H9 (cell line): ENCODE measurements around the gene LYST. TPM values are rescaled to one million over a fixed set of nuclear protein-coding genes. Genes with fewer than 3 reads are reported as not detected.

Experiments used
- DNase-seq: peaks from one replicate; pipeline ENCODE4 v3.0.0-alpha.2; 2017
- H2AFZ ChIP-seq: one replicate; pipeline ENCODE4 v1.6.1; 2013; ENCODE audit warnings: mild to moderate bottlenecking, low read length, control low read depth, moderate library complexity
- H2AK5ac ChIP-seq: 2 replicates; pipeline ENCODE4 v1.6.1; 2013; ENCODE audit warnings: low read length, control low read depth, mixed read lengths; ENCODE audit not compliant: insufficient read length
- H2BK120ac ChIP-seq: one replicate; pipeline ENCODE4 v1.6.1; 2013; ENCODE audit warnings: low read depth, mild to moderate bottlenecking, low read length, control low read depth, inconsistent platforms; ENCODE audit not compliant: poor library complexity, severe bottlenecking
- H2BK12ac ChIP-seq: 2 replicates; pipeline ENCODE4 v1.6.1; 2013; ENCODE audit warnings: low read length, control low read depth, mixed read lengths, low read depth; ENCODE audit not compliant: insufficient read length
- H2BK15ac ChIP-seq: 2 replicates; pipeline ENCODE4 v1.6.1; 2013; ENCODE audit warnings: low read depth, low read length, control low read depth
- H2BK20ac ChIP-seq: one replicate; pipeline ENCODE4 v1.6.1; 2013; ENCODE audit warnings: low read depth, mild to moderate bottlenecking, low read length, control low read depth, inconsistent platforms; ENCODE audit not compliant: poor library complexity, severe bottlenecking
- H2BK5ac ChIP-seq: 2 replicates; pipeline ENCODE4 v1.6.1; 2013; ENCODE audit warnings: low read length, control low read depth, mixed read lengths; ENCODE audit not compliant: insufficient read length
- H3K14ac ChIP-seq: 2 replicates; pipeline ENCODE4 v1.6.1; 2013; ENCODE audit warnings: low read length, control low read depth; ENCODE audit not compliant: insufficient read depth
- H3K18ac ChIP-seq: 2 replicates; pipeline ENCODE4 v1.6.1; 2013; ENCODE audit warnings: low read depth, mild to moderate bottlenecking, mixed read lengths, low read length, control low read depth; ENCODE audit not compliant: insufficient read length
- H3K23ac ChIP-seq: 2 replicates; pipeline ENCODE4 v1.6.1; 2013; ENCODE audit warnings: low read length, control low read depth, mixed read lengths, low read depth; ENCODE audit not compliant: insufficient read length
- H3K23me2 ChIP-seq: 2 replicates; pipeline ENCODE4 v1.6.1; 2013; ENCODE audit warnings: low read depth, mild to moderate bottlenecking, mixed read lengths, low read length, control low read depth; ENCODE audit not compliant: insufficient read length, poor library complexity, severe bottlenecking
- H3K27ac ChIP-seq: 2 replicates; pipeline ENCODE4 v1.5.1; 2013; ENCODE audit warnings: low read length, control low read depth, mixed read lengths, low read depth; ENCODE audit not compliant: insufficient read length
- H3K27me3 ChIP-seq: 2 replicates; pipeline ENCODE4 v1.6.1; 2013; ENCODE audit warnings: low read length, control low read depth, inconsistent platforms; ENCODE audit not compliant: insufficient read depth
- H3K4ac ChIP-seq: 2 replicates; pipeline ENCODE4 v1.6.1; 2013; ENCODE audit warnings: low read depth, mild to moderate bottlenecking, control low read depth, inconsistent platforms, low read length, moderate library complexity
- H3K4me1 ChIP-seq: 2 replicates; pipeline ENCODE4 v1.6.1; 2013; ENCODE audit warnings: low read length, control low read depth, inconsistent platforms; ENCODE audit not compliant: insufficient read depth
- H3K4me2 ChIP-seq: 2 replicates; pipeline ENCODE4 v1.6.1; 2013; ENCODE audit warnings: low read length, control low read depth, mixed read lengths; ENCODE audit not compliant: insufficient read length, insufficient read depth
- H3K56ac ChIP-seq: 2 replicates; pipeline ENCODE4 v1.6.1; 2013; ENCODE audit warnings: low read depth, mild to moderate bottlenecking, mixed read lengths, low read length, control low read depth; ENCODE audit not compliant: insufficient read length
- H3K79me1 ChIP-seq: 2 replicates; pipeline ENCODE4 v1.6.1; 2013; ENCODE audit warnings: low read depth, mild to moderate bottlenecking, moderate library complexity, low read length, control low read depth, inconsistent platforms; ENCODE audit not compliant: insufficient read depth, poor library complexity, severe bottlenecking
- H3K79me2 ChIP-seq: 2 replicates; pipeline ENCODE4 v1.6.1; 2013; ENCODE audit warnings: low read length, control low read depth, inconsistent platforms; ENCODE audit not compliant: insufficient read depth
- H3K9ac ChIP-seq: 2 replicates; pipeline ENCODE4 v1.6.1; 2013; ENCODE audit warnings: low read length, control low read depth, mixed read lengths; ENCODE audit not compliant: insufficient read length; ENCODE audit errors: extremely low read depth
- H3K9me3 ChIP-seq: one replicate; pipeline ENCODE4 v1.6.1; 2013; ENCODE audit warnings: low read depth, low read length, inconsistent platforms; ENCODE audit not compliant: control insufficient read depth
- H3T11ph ChIP-seq: one replicate; pipeline ENCODE4 v1.6.1; 2013; ENCODE audit warnings: mild to moderate bottlenecking, low read length, control low read depth, inconsistent platforms
- H4K20me1 ChIP-seq: one replicate; pipeline ENCODE4 v1.6.1; 2013; ENCODE audit not compliant: control insufficient read depth, insufficient read length, insufficient read depth
- H4K5ac ChIP-seq: 2 replicates; pipeline ENCODE4 v1.6.1; 2013; ENCODE audit warnings: low read depth, mild to moderate bottlenecking, mixed read lengths, low read length, control low read depth; ENCODE audit not compliant: insufficient read length
- H4K8ac ChIP-seq: replicated peaks from 2 replicates; pipeline ENCODE4 v1.6.1; 2013; ENCODE audit warnings: low read length, control low read depth, mixed read lengths, low read depth; ENCODE audit not compliant: insufficient read length
- H4K91ac ChIP-seq: 2 replicates; pipeline ENCODE4 v1.6.1; 2013; ENCODE audit warnings: low read depth, mild to moderate bottlenecking, moderate library complexity, mixed read lengths, low read length, control low read depth; ENCODE audit not compliant: insufficient read length
- H3K27ac Mint-ChIP-seq, 3 experiments: 2 replicates in 2 of 3; 3 replicates in 1 of 3; pipeline ENCODE4 v1.8.0; 2020 to 2021; ENCODE audit warnings: mixed read lengths in 3 of 3, mild to moderate bottlenecking in 1 of 3, moderate library complexity in 1 of 3
- H3K27me3 Mint-ChIP-seq: 2 replicates; pipeline ENCODE4 v1.8.0; 2021; ENCODE audit warnings: low read depth, mild to moderate bottlenecking, moderate library complexity, mixed read lengths
- H3K36me3 Mint-ChIP-seq, 3 experiments: 2 replicates in 2 of 3; 3 replicates in 1 of 3; pipeline ENCODE4 v1.8.0; 2020 to 2021; ENCODE audit warnings: low read depth in 3 of 3, mixed read lengths in 3 of 3; ENCODE audit not compliant: insufficient read depth in 1 of 3
- H3K4me1 Mint-ChIP-seq, 2 experiments: 2 replicates each; pipeline ENCODE4 v1.8.0; 2020; ENCODE audit warnings: mixed read lengths in 2 of 2
- H3K4me3 Mint-ChIP-seq, 2 experiments: 2 replicates in 1 of 2; 3 replicates in 1 of 2; pipeline ENCODE4 v1.8.0; 2020 to 2021; ENCODE audit warnings: mild to moderate bottlenecking in 2 of 2, mixed read lengths in 2 of 2, moderate library complexity in 1 of 2
- H3K9me3 Mint-ChIP-seq, 2 experiments: 2 replicates in 1 of 2; 3 replicates in 1 of 2; pipeline ENCODE4 v1.8.0; 2020; ENCODE audit warnings: mild to moderate bottlenecking in 2 of 2, mixed read lengths in 2 of 2, moderate library complexity in 1 of 2
- CTCF ChIP-seq: fragments of 200-600 bp; sonication (generic); conservative IDR thresholded peaks from 3 replicates; pipeline ENCODE4 v1.8.0; 2021; ENCODE audit warnings: antibody characterized with exemption, mild to moderate bottlenecking
- total RNA-seq: library from RNA; stranded (reverse); gene quantifications from 2 replicates; pipeline ENCODE4 v1.2.1, GENCODE V29; 2021

Gene LYST
- total RNA-seq, 1 experiment from 2014 or later: 0.13 TPM

GRCh38 chr1:235734335-235734734 lies 132.4 kb downstream of the LYST start:
- H3T11ph ChIP-seq: no peak overlapping the region
- H3K14ac ChIP-seq: no peak overlapping the region
- H3K4me1 ChIP-seq: no peaks in the 10 kb centered on the region
- H3K9ac ChIP-seq: no peak overlapping the region
- no peak overlapping the region for H2AK5ac ChIP-seq
- no peak overlapping the region for H3K4me3 Mint-ChIP-seq
- H3K4me2 ChIP-seq: no peak overlapping the region
- H2BK15ac ChIP-seq: no peak overlapping the region
- no peaks in the 10 kb centered on the region for H3K79me2 ChIP-seq
- H3K4ac ChIP-seq: no peak overlapping the region
- no peak overlapping the region for H3K23ac ChIP-seq
- no peaks in the 10 kb centered on the region for H3K4me1 Mint-ChIP-seq
- H3K56ac ChIP-seq: no peak overlapping the region
- H4K20me1 ChIP-seq: no peaks in the 10 kb centered on the region
- no peak overlapping the region for H3K27ac ChIP-seq
- no peak for DNase-seq
- H2BK12ac ChIP-seq: no peak overlapping the region
- H2AFZ ChIP-seq: no peak overlapping the region
- no peak overlapping the region for H3K27ac Mint-ChIP-seq
- no peak overlapping the region for H4K8ac ChIP-seq
- H2BK5ac ChIP-seq: no peak overlapping the region
- no peaks in the 10 kb centered on the region for H3K79me1 ChIP-seq
- H3K27me3 ChIP-seq: no peaks in the 10 kb centered on the region
- no peak overlapping the region for H3K18ac ChIP-seq
- no peaks in the 10 kb centered on the region for H3K9me3 ChIP-seq
- H2BK20ac ChIP-seq: no peak overlapping the region
- no peaks in the 10 kb centered on the region for H3K23me2 ChIP-seq
- H4K91ac ChIP-seq: no peak overlapping the region
- no peak for TF ChIP-seq CTCF
- no peak overlapping the region for H4K5ac ChIP-seq
- H3K27me3 Mint-ChIP-seq: no peaks in the 10 kb centered on the region
- no peak overlapping the region for H2BK120ac ChIP-seq
- no peaks in the 10 kb centered on the region for H3K9me3 Mint-ChIP-seq
- H3K36me3 Mint-ChIP-seq: no peaks in the 10 kb centered on the region
